C4-2B (cell line): Measurements from ENCODE around the gene MEGF8.

Experiments used
- H3K27ac ChIP-seq: fragments of 450-650 bp; 2 replicates; pipeline ENCODE4 v1.5.1; 2017
- CTCF ChIP-seq: fragments of 450-650 bp; conservative IDR thresholded peaks from 2 replicates; pipeline ENCODE4 v1.5.1; 2017; ENCODE audit warnings: mild to moderate bottlenecking
- ZFX ChIP-seq: fragments of 450-650 bp; IDR thresholded peaks from 2 replicates; pipeline ENCODE4 v1.6.1; 2017

The MEGF8 gene

DNA sequence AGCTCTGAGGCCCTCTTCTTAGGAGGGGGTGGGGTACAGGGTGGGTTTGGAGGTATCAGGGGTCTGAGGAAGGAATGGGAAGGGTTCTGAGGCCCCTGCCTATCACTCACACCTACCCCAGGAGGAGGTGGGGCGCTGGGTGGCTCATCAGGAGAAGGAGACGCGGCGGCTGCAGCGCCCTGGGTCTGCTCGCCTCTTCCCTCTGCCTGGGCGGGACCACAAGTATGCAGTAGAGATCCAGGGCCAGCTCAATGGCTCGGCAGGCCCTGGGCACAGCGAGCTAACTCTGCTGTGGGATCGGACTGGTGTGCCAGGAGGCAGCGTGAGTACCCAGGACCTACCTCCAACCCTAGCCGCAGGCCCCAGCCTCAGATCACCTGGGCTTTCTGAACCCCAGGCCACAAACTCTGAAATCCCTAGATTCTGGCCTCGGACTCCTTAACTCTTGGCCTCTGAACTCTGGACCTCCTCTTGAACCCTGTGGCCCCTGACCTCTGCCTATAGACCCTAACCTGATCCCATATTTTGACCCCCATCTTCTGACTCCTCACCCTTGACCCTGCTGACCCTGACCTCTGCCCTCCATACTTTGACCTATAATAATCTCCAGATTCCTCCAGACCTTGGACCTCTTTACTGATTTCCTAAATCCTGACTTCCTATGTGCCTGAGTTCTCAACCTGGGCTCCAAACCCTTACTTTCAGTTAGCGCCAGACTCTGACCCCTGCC, 24.1 kb downstream of the MEGF8 start:
- no peak for TF ChIP-seq CTCF
- TF ChIP-seq ZFX: no peak
- H3K27ac ChIP-seq: no peak overlapping the region

- H3K27ac ChIP-seq: no peak overlapping the region
- TF ChIP-seq CTCF (no peak), ZFX (no peak)
Observed at GRCh38 chr19:42350417-42350816, 25.0 kb downstream of the MEGF8 start.

DNA sequence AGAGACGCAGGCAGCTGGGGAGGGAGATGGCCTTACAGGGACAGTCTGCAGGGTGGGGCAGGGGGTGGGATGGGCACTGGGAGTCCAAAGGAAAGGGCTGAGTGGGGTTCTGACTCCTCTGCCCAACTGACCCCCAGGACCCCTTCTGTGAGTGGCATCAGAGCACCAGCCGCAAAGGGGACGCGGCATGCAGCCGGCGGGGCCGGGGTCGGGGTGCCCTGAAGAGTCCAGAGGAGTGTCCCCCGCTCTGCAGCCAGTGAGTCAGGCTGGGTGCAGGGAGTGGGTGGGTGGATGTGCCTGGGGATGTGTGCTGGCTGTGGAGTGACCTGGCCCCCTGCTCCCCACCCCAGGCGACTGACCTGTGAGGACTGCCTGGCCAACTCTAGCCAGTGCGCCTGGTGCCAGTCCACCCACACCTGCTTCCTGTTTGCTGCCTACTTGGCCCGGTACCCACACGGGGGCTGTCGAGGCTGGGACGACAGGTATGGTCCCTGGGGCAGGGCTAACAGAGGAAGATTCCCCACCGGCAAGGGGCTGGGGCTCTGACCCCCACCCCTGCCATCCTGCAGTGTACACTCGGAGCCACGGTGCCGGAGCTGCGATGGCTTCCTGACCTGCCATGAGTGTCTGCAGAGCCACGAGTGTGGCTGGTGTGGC, 25.8 kb downstream of the MEGF8 start:
- no peak overlapping the region for H3K27ac ChIP-seq
- TF ChIP-seq CTCF: no peak
- TF ChIP-seq ZFX: no peak

- no peak overlapping the region for H3K27ac ChIP-seq
- TF ChIP-seq CTCF: no peak
- TF ChIP-seq ZFX: no peak
Observed at GRCh38 chr19:42352301-42353259, 27.1 kb downstream of the MEGF8 start.

DNA sequence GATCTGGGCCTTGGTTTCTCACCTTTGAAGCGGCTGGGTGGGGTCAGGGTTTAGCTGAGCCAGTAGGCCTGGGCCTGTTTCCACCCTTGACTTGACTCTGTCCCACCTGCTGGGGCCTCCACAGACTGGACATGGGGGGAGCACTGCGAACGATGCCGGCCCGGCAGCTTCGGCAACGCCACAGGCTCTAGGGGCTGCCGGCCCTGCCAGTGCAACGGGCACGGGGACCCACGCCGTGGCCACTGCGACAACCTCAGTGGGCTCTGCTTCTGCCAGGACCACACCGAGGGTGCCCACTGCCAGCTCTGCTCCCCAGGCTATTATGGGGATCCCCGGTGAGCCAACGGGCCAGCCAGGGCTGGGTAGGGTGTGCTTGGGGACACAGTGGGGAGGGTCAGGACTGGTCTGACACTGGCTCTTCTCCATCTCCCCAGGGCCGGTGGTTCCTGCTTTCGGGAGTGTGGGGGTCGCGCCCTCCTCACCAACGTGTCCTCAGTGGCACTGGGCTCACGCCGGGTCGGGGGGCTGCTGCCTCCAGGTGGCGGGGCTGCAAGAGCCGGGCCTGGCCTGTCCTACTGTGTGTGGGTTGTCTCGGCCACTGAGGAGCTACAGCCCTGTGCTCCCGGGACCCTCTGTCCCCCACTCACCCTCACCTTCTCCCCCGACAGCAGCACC, 28.0 kb downstream of the MEGF8 start:
- H3K27ac ChIP-seq: no peak overlapping the region
- no peak for TF ChIP-seq ZFX
- no peak for TF ChIP-seq CTCF

GRCh38 chr19:42355896-42356295, 30.5 kb downstream of the MEGF8 start:
- H3K27ac ChIP-seq: no peak overlapping the region
- no peak for TF ChIP-seq CTCF
- TF ChIP-seq ZFX: no peak
